Activated T-cell treated with anti-CD3 and anti-CD28 coated beads, Interleukin-2, amount 50 U/mL, for 72 hours (primary cell): Measurements from ENCODE around the gene TPM2. TPM values are rescaled to one million over a fixed set of nuclear protein-coding genes. Genes with fewer than 3 reads are reported as not detected.

Experiments
- ATAC-seq, 2 donors: fragments of 150-1000 bp; cut with Tn5 transposase; replicated peaks in 1 of 2; 2 replicates each; pipeline ENCODE4 v1.10.0; 2021; ENCODE audit warnings: moderate library complexity in 2 of 2, mild to moderate bottlenecking in 1 of 2
- DNase-seq, 2 donors: peaks; one replicate each; pipeline ENCODE4 v3.0.0; 2021 to 2022; ENCODE audit warnings: mixed read lengths in 1 of 2
- H3K27ac Mint-ChIP-seq: one replicate; pipeline ENCODE4 v1.8.0; 2022; ENCODE audit warnings: mild to moderate bottlenecking, moderate library complexity, mixed read lengths
- H3K27me3 Mint-ChIP-seq: one replicate; pipeline ENCODE4 v1.8.0; 2022; ENCODE audit warnings: low read depth, mixed read lengths
- H3K36me3 Mint-ChIP-seq, 2 donors: one replicate each; pipeline ENCODE4 v1.8.0; 2022; ENCODE audit warnings: mixed read lengths in 2 of 2, mild to moderate bottlenecking in 1 of 2; ENCODE audit not compliant: insufficient read depth in 2 of 2
- H3K4me1 Mint-ChIP-seq: one replicate; pipeline ENCODE4 v1.8.0; 2022; ENCODE audit warnings: low read depth, mixed read lengths
- H3K4me3 Mint-ChIP-seq, 2 donors: one replicate each; pipeline ENCODE4 v1.8.0; 2022; ENCODE audit warnings: mild to moderate bottlenecking in 2 of 2, mixed read lengths in 2 of 2, moderate library complexity in 2 of 2
- H3K9me3 Mint-ChIP-seq, 2 donors: one replicate each; pipeline ENCODE4 v1.8.0; 2022; ENCODE audit warnings: mixed read lengths in 2 of 2
- total RNA-seq, 2 donors: library from RNA; stranded (reverse); gene quantifications; one replicate each; pipeline ENCODE4 v1.2.3, GENCODE V29; 2022

The TPM2 gene
- total RNA-seq = 1 to 10 TPM; 5.4 to 7.8 TPM

GRCh38 chr9:35689542-35690293, at the start of gene TPM2:
Gene TPM2, minus strand, starts transcription at chr9:35689925. Its CDS starts 108 bp downstream, at chr9:35689817.
- ATAC-seq (peak in 1 of 2 donors; percentile 4), DNase-seq (no peak)
- peak within 1 kb of the TSS; percentile 46 for H3K27ac Mint-ChIP-seq
- H3K4me3 Mint-ChIP-seq = peak within 1 kb of the TSS; percentile 81 to 87
- H3K36me3 Mint-ChIP-seq = no peaks in the 10 kb centered on the region
- H3K4me1 Mint-ChIP-seq = peaks cover 35% of the 10 kb centered on the region
- H3K9me3 Mint-ChIP-seq = no peaks in the 10 kb centered on the region
- H3K27me3 Mint-ChIP-seq = no peaks in the 10 kb centered on the region

- Mint-ChIP-seq H3K4me3 (no peak overlapping the region), H3K36me3 (peaks cover 6 to 25% of the 10 kb centered on the region in 2 donors), H3K4me1 (peaks cover 35% of the 10 kb centered on the region), H3K27me3 (no peaks in the 10 kb centered on the region), H3K9me3 (no peaks in the 10 kb centered on the region), H3K27ac (no peak overlapping the region)
- ATAC-seq (no peak), DNase-seq (no peak)
Measured at GRCh38 chr9:35738924-35739323, 49.2 kb upstream of the TPM2 start.

DNA sequence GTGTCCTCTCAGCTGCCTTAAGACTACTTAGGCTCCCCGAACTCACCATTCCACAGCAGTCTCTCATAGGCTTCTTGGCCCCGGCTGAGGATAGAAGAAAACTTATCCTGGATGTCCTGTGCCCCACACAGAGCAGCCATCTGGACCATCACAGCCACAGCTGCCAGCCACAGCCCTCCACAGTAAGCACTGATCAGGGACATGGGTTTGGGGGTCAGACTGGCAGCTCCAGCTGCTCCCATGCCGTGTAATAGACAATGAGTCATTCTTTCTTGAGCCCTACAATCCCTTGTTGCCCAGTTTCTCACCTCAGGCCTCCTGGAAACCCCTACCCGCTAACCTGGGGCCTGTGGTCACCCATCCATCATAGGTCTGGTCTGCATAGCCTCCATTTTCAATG, 48.5 kb upstream of the TPM2 start:
- no peak overlapping the region for H3K27ac Mint-ChIP-seq
- peaks cover 6 to 23% of the 10 kb centered on the region in 2 donors for H3K36me3 Mint-ChIP-seq
- DNase-seq (no peak), ATAC-seq (no peak)
- H3K4me3 Mint-ChIP-seq = no peak overlapping the region
- H3K9me3 Mint-ChIP-seq = no peaks in the 10 kb centered on the region
- no peaks in the 10 kb centered on the region for H3K27me3 Mint-ChIP-seq
- H3K4me1 Mint-ChIP-seq = peaks cover 37% of the 10 kb centered on the region

GRCh38 chr9:35737143-35737542, 47.4 kb upstream of the TPM2 start:
- H3K27me3 Mint-ChIP-seq = no peaks in the 10 kb centered on the region
- ATAC-seq = no peak
- H3K4me3 Mint-ChIP-seq = no peak overlapping the region
- H3K4me1 Mint-ChIP-seq = peaks cover 34% of the 10 kb centered on the region
- peaks cover 6 to 19% of the 10 kb centered on the region in 2 donors for H3K36me3 Mint-ChIP-seq
- H3K9me3 Mint-ChIP-seq = no peaks in the 10 kb centered on the region
- no peak for DNase-seq
- no peak overlapping the region for H3K27ac Mint-ChIP-seq

DNA sequence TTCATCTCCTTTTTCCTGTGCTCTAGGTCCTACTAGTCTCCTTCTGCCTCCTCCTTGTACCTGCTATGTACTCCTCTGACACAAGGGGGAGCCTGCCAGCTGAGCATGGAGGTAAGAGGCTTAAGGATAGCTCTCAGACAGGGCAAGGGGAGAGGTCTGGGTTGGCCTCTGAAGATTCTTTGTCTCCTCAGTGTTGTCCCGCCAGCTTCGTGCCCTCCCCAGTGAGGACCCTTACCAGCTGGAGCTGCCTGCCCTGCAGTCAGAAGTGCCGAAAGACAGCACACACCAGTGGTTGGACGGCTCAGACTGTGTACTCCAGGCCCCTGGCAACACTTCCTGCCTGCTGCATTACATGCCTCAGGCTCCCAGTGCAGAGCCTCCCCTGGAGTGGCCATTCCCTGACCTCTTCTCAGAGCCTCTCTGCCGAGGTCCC, 46.5 kb upstream of the TPM2 start:
- DNase-seq (peak; percentile 69 to 73), ATAC-seq (no peak)
- Mint-ChIP-seq H3K9me3 (no peaks in the 10 kb centered on the region), H3K4me3 (no peak overlapping the region), H3K27me3 (no peaks in the 10 kb centered on the region), H3K4me1 (peaks cover 29% of the 10 kb centered on the region), H3K36me3 (peaks cover 10 to 19% of the 10 kb centered on the region in 2 donors), H3K27ac (no peak overlapping the region)

DNA sequence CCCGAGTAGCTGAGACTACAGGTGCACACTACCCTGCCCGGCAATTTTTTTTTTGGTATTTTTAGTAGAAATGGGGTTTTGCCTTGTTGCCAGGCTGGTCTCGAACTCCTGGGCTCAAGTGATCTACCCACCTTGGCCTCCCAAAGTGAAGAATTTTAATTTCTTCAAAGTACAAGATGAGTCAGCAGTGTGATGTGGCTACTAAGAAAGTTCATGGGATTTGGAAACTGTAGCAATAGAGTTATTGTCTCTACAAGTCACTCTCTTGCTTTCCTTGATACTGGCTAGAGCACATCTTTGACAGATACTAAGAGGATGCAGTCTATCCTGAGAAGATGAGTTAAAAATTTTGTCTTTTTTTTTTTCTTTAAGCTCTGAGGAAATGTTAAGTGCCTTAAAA, 44.4 kb upstream of the TPM2 start:
- H3K4me1 Mint-ChIP-seq = peaks cover 29% of the 10 kb centered on the region
- no peaks in the 10 kb centered on the region for H3K27me3 Mint-ChIP-seq
- H3K4me3 Mint-ChIP-seq = peak overlapping the region; percentile 10 to 28
- peak overlapping the region; percentile 18 for H3K27ac Mint-ChIP-seq
- H3K36me3 Mint-ChIP-seq = peaks cover 10 to 19% of the 10 kb centered on the region in 2 donors
- no peaks in the 10 kb centered on the region for H3K9me3 Mint-ChIP-seq
- DNase-seq = no peak
- ATAC-seq = no peak

DNA sequence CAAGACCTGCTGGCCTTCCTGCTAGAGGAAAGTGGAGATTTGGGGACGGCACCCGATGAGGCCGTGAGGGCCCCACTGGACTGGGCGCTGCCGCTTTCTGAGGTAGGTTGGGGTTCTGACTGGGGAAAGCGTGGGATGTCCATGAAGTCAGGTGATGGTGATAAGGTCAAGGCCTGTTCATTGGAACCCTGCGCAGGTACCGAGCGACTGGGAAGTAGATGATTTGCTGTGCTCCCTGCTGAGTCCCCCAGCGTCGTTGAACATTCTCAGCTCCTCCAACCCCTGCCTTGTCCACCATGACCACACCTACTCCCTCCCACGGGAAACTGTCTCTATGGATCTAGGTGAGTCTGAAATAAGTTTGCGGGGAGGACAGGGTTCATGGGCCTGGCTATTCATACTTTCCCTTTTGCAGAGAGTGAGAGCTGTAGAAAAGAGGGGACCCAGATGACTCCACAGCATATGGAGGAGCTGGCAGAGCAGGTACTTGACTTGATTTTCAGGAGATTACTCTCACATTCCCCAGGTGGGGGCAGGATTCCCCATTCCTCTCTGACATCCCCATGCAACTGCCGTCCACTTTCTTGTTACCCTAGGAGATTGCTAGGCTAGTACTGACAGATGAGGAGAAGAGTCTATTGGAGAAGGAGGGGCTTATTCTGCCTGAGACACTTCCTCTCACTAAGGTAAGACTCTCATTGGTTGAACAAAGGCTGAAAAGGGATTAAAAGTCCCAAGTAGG, 43.2 kb upstream of the TPM2 start:
- Mint-ChIP-seq H3K27ac (peak overlapping the region; percentile 90), H3K4me3 (no peak overlapping the region), H3K36me3 (peaks cover 10 to 12% of the 10 kb centered on the region in 2 donors), H3K27me3 (no peaks in the 10 kb centered on the region), H3K9me3 (no peaks in the 10 kb centered on the region), H3K4me1 (peaks cover 29% of the 10 kb centered on the region)
- ATAC-seq = peak; percentile 3 to 5
- DNase-seq = peak; percentile 19 to 46

GRCh38 chr9:35732185-35732799, 42.6 kb upstream of the TPM2 start, which contains the start of the genes CREB3 and TLN1:
Gene CREB3, plus strand, starts transcription at chr9:35732666. Its CDS starts 107 bp downstream, at chr9:35732773.
Gene TLN1, minus strand, starts transcription at chr9:35732195. Its CDS starts 6,501 bp downstream, at chr9:35725694.
- DNase-seq (peak; percentile 97 to 98), ATAC-seq (peak; percentile 89 to 90)
- peak within 1 kb of the TSS; percentile 90 for H3K27ac Mint-ChIP-seq
- H3K27me3 Mint-ChIP-seq = no peaks in the 10 kb centered on the region
- no peaks in the 10 kb centered on the region for H3K9me3 Mint-ChIP-seq
- H3K36me3 Mint-ChIP-seq = peaks cover 10 to 12% of the 10 kb centered on the region in 2 donors
- H3K4me1 Mint-ChIP-seq = peaks cover 29% of the 10 kb centered on the region
- no peak within 1 kb of the TSS for H3K4me3 Mint-ChIP-seq

- H3K27me3 Mint-ChIP-seq = no peaks in the 10 kb centered on the region
- ATAC-seq = no peak
- peaks cover 29% of the 10 kb centered on the region for H3K4me1 Mint-ChIP-seq
- H3K9me3 Mint-ChIP-seq = no peaks in the 10 kb centered on the region
- peak overlapping the region; percentile 58 for H3K27ac Mint-ChIP-seq
- H3K4me3 Mint-ChIP-seq = no peak overlapping the region
- peaks cover 10 to 12% of the 10 kb centered on the region in 2 donors for H3K36me3 Mint-ChIP-seq
- DNase-seq = peak in 1 of 2 donors; percentile 37
Measured at GRCh38 chr9:35731415-35732184, 41.9 kb upstream of the TPM2 start.

DNA sequence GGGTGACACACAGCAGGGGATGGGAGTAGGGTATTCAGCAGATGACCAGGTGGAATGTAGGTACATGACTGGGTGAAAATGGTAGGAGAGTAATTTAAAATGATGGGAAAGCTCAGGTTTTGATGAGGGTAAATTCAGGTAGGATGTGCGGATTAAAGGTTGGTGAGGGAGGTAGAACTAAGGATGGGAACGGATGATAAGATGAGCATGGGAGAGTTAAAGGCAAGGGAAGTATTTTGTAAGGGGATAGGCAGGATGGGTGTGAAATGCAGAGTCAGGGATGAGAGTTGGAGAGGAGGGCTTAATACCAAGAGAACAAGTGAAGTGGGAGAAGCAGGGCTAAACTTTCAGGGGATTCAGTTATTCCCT, 40.7 kb upstream of the TPM2 start:
- Mint-ChIP-seq H3K27ac (no peak overlapping the region), H3K36me3 (peaks cover 10 to 11% of the 10 kb centered on the region in 2 donors), H3K4me3 (no peak overlapping the region), H3K27me3 (no peaks in the 10 kb centered on the region), H3K4me1 (peaks cover 23% of the 10 kb centered on the region), H3K9me3 (no peaks in the 10 kb centered on the region)
- DNase-seq (no peak), ATAC-seq (no peak)

GRCh38 chr9:35729700-35730485, 40.2 kb upstream of the TPM2 start:
- DNase-seq (peak; percentile 25 to 53), ATAC-seq (no peak)
- no peak overlapping the region for H3K4me3 Mint-ChIP-seq
- no peaks in the 10 kb centered on the region for H3K9me3 Mint-ChIP-seq
- H3K36me3 Mint-ChIP-seq = peaks cover 7 to 10% of the 10 kb centered on the region in 2 donors
- no peak overlapping the region for H3K27ac Mint-ChIP-seq
- no peaks in the 10 kb centered on the region for H3K27me3 Mint-ChIP-seq
- H3K4me1 Mint-ChIP-seq = peaks cover 20% of the 10 kb centered on the region

GRCh38 chr9:35729101-35729500, 39.4 kb upstream of the TPM2 start:
- peaks cover 11 to 15% of the 10 kb centered on the region in 2 donors for H3K36me3 Mint-ChIP-seq
- peaks cover 22% of the 10 kb centered on the region for H3K4me1 Mint-ChIP-seq
- DNase-seq = no peak

More at GRCh38 chr9:35729101-35729500, 39.4 kb upstream of the TPM2 start:
- Mint-ChIP-seq H3K27me3 (no peaks in the 10 kb centered on the region), H3K9me3 (no peaks in the 10 kb centered on the region), H3K27ac (no peak overlapping the region), H3K4me3 (no peak overlapping the region)
- no peak for ATAC-seq
